ENCODE results near the gene MAGEA2.

DNA sequence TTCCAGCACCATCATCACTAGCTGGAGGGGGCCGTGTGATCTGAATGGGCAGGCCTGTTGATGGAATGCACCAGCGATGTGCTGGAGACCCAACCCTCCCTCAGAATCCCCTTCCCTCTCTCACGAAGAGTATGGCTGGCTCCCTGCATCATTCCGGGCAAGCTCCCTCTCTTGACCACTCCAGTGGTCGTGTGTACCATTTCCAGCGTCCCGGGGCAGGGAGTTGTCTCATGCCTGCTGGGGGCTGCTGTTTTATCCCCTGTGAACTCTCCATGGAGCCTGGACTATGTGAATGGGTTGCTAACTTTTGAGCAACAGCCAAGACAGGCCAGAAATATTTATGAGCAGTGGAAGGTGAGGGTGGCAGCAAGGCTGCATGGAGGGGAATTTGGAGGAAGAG lies 28.2 kb downstream of the MAGEA2 start:
- no peak for TF ChIP-seq EZH2 (IDR thresholded peaks at IDR 0.05; ENCODE audit: low read length, missing control alignments)
- TF ChIP-seq, protein P1, sequence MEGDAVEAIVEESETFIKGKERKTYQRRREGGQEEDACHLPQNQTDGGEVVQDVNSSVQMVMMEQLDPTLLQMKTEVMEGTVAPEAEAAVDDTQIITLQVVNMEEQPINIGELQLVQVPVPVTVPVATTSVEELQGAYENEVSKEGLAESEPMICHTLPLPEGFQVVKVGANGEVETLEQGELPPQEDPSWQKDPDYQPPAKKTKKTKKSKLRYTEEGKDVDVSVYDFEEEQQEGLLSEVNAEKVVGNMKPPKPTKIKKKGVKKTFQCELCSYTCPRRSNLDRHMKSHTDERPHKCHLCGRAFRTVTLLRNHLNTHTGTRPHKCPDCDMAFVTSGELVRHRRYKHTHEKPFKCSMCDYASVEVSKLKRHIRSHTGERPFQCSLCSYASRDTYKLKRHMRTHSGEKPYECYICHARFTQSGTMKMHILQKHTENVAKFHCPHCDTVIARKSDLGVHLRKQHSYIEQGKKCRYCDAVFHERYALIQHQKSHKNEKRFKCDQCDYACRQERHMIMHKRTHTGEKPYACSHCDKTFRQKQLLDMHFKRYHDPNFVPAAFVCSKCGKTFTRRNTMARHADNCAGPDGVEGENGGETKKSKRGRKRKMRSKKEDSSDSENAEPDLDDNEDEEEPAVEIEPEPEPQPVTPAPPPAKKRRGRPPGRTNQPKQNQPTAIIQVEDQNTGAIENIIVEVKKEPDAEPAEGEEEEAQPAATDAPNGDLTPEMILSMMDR (conservative IDR thresholded peaks at IDR 0.05 in 1 of 2, IDR thresholded peaks at IDR 0.05 in 1 of 2; ENCODE audit: low read depth in 1 of 2, low read length in 2 of 2): no peak
